GM10847 (cell line): ENCODE measurements around the gene AREG.

Experiments used
- POLR2A ChIP-seq: IDR thresholded peaks from 2 replicates; pipeline ENCODE4 v1.6.1; 2011; ENCODE audit not compliant: insufficient read length; ENCODE audit errors: extremely low read depth

Gene AREG

DNA sequence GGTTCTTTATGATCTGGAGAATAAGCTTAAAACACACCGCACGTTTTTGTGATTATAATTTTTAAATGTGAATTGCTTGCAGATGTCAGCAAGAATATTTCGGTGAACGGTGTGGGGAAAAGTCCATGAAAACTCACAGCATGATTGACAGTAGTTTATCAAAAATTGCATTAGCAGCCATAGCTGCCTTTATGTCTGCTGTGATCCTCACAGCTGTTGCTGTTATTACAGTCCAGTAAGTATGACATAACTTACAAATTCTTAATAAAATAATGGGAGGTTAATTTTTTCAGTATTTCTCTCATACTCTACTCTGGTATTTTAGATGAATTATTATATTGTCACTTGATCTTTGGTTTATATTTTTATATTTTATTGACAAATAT lies 5.4 kb downstream of the AREG start:
- no peak for TF ChIP-seq POLR2A

GRCh38 chr4:74451214-74451661 lies 6.3 kb downstream of the AREG start:
- no peak for TF ChIP-seq POLR2A

GRCh38 chr4:74453037-74453635 lies 8.2 kb downstream of the AREG start:
- TF ChIP-seq POLR2A: no peak

- TF ChIP-seq POLR2A: no peak
These were observed 9.2 kb downstream of the AREG start for GRCh38 chr4:74453829-74454742.

GRCh38 chr4:74455361-74456055 lies 10.6 kb downstream of the AREG start:
- TF ChIP-seq POLR2A: no peak

DNA sequence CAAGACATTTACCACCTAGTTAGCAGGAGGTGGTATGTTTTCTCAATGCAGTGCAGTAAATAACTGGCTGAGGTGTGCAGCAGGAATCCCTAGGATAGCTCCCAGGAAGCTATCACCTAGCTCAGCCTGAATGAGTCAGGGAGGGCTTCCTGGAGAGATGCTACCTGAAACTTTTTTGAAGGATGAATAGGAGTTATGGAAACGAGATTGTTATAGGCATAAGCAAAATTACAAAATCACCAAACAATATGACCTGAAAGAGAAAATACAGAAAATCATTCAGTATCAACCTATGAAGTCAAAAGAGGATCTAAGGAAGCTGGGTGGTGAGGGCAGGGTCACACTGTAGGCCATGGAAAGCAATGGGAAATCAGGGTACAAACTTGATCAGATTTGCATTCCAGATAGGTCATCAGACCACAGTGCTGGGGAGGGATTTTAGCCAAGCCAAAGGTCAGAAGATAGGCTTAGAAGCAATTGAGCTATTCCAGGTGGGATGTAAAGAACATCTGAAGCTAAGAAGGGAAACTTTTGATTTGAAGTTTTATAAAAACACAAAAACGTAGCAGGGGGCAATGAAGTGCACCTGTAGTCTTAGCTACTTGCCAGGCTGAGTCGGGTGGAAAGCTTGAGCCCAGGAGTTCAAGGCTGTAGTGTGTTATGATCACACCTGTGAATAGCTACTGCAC lies 11.3 kb downstream of the AREG start:
- no peak for TF ChIP-seq POLR2A

DNA sequence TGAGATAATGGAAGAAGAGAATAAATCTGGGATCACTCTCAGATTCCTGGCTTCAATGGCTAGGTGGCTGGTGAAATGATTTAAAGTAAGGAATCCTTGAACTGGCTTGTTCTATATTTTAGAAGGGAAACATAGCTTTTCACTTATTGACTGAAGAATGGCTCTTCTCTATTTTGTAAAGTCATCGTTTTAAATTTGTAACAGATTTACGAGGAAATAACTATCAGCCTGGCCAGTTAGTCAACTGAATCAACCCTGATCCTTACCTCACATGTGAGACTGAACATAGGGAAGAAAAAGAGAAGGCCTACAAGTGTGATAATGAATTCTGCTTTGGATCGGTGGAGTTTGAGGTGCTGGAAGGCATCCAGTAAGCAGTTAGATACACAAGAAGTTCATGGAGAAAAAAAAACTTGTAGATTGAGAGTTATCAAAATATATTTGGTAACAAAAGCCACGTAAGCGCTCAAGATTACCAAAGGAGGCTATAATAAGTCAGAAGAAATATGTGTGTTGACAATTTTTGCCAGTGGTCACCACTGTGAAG lies 12.0 kb downstream of the AREG start:
- TF ChIP-seq POLR2A: no peak

GRCh38 chr4:74460833-74461232 lies 15.9 kb downstream of the AREG start:
- no peak for TF ChIP-seq POLR2A

DNA sequence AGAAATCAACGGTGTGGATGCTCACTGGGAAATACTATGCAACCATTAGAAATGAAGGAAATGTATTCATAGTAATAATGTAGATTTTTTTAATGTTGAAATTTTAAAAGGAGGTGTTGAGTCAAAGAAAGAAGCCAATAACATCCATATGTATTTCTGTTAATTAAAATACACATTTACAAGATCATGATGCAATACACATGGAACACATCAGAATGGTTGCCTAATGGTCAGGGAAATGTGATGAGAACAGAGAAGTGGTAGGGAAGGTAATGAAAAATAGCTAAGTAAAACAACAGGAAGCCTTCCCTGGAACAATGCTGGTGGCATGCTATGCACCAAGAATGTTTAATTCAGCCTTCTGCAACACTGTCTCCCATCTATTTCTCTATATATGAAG lies 18.2 kb downstream of the AREG start:
- no peak for TF ChIP-seq POLR2A

GRCh38 chr4:74464291-74464690 lies 19.4 kb downstream of the AREG start:
- TF ChIP-seq POLR2A: no peak

GRCh38 chr4:74466242-74466641 lies 21.3 kb downstream of the AREG start:
- no peak for TF ChIP-seq POLR2A

DNA sequence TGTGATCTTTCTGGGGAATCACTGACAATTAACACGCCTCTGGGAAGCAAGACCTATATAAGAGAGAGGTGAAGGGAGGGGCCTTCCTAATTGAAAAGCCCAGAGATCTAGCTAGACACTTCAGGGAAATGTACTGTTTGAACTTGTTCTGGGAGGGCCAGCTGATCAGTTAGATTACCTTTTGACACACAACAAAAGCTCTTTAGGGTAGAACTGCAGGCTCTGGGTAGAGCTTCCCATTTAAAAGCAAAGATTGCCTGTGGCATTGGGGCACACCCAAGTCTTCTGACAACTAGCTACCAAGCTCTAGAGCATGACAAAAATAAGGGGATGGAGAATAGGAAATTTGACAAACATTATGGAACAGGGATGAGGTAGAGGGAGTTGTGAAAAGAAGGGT lies 26.3 kb downstream of the AREG start:
- TF ChIP-seq POLR2A: no peak

- no peak for TF ChIP-seq POLR2A
These were observed 28.3 kb downstream of the AREG start for GRCh38 chr4:74473155-74473811.

GRCh38 chr4:74474345-74475090 lies 29.6 kb downstream of the AREG start:
- no peak for TF ChIP-seq POLR2A
